K562 (cell line): ENCODE measurements around the gene TPGS1. TPM values are rescaled to one million over a fixed set of nuclear protein-coding genes. Genes with fewer than 3 reads are reported as not detected.

ENCODE experiments used
- ATAC-seq: fragments of 200-7000 bp; cut with Tn5 transposase; 3 replicates; pipeline ENCODE4 v1.9.1; 2020; ENCODE audit warnings: moderate library complexity
- BruUV-seq: library from RNA; stranded (reverse); fragments of 400-500 nt; replicated peaks from 2 replicates; lab custom pipeline; 2021; lab: Mats Ljungman, UMichigan
- CTCF ChIA-PET: fragments of 300-600 bp; formaldehyde crosslinking; extraction: SDS; loops from one replicate; lab custom pipeline; 2021; ENCODE audit warnings: low intra/inter-chr PET ratio; lab: Yijun Ruan, JAX
- POLR2A ChIA-PET: fragments of 300-600, 350-650 bp; sonication (Branson Sonifier 250); formaldehyde crosslinking; extraction: SDS; loops from one replicate; lab custom pipeline; 2021; ENCODE audit warnings: antibody characterized with exemption, inconsistent platforms; lab: Yijun Ruan, JAX
- DNase-seq, 4 experiments: peaks; one replicate each; pipeline versions ENCODE4 v3.0.0 to v3.0.0-alpha.2; 2011 to 2018; ENCODE audit warnings: low spot score in 3 of 4, mixed read lengths in 3 of 4; ENCODE audit errors: extremely low read depth in 1 of 4
- FAIRE-seq: peaks from 2 replicates; lab custom pipeline; 2011; peaks lifted over from hg19 to GRCh38; lab: Jason Lieb, UNC
- H2AFZ ChIP-seq: 2 replicates; pipeline ENCODE4 v1.6.0; 2011; ENCODE audit warnings: low read depth, low read length, control low read depth, inconsistent platforms
- H3K27ac ChIP-seq: fragments of 200-600 bp; 3 replicates; pipeline ENCODE4 v1.8.0; 2011; ENCODE audit warnings: low read depth, mild to moderate bottlenecking, control low read depth, inconsistent platforms, low read length, moderate library complexity, mixed read lengths; ENCODE audit errors: extremely low read depth
- H3K27me3 ChIP-seq, 2 experiments: fragments of 300-600 bp in 1 of 2; 2 replicates in 1 of 2; 3 replicates in 1 of 2; pipeline versions ENCODE4 v1.6.0 to v1.8.0; 2011; ENCODE audit warnings: inconsistent platforms in 2 of 2, low read length in 2 of 2, mild to moderate bottlenecking in 1 of 2, mixed read lengths in 1 of 2, moderate library complexity in 1 of 2; ENCODE audit not compliant: control insufficient read depth in 2 of 2, insufficient read depth in 2 of 2
- H3K36me3 ChIP-seq: fragments of 300-600 bp; 3 replicates; pipeline ENCODE4 v1.8.0; 2011; ENCODE audit warnings: mild to moderate bottlenecking, low read length, inconsistent platforms; ENCODE audit not compliant: control insufficient read depth, insufficient read depth
- H3K4me1 ChIP-seq, 2 experiments: fragments of 200-600 bp in 1 of 2; replicated peaks in 1 of 2; 2 replicates in 1 of 2; 3 replicates in 1 of 2; pipeline versions ENCODE4 v1.5.1 to v1.8.0; 2011; ENCODE audit warnings: inconsistent platforms in 2 of 2, low read length in 2 of 2, mild to moderate bottlenecking in 1 of 2, mixed read lengths in 1 of 2, moderate library complexity in 1 of 2; ENCODE audit not compliant: control insufficient read depth in 2 of 2, insufficient read depth in 2 of 2
- H3K4me2 ChIP-seq: 2 replicates; pipeline ENCODE4 v1.6.1; 2011; ENCODE audit warnings: low read length, control low read depth, inconsistent platforms, mixed read lengths; ENCODE audit not compliant: insufficient read depth
- H3K4me3 ChIP-seq: fragments of 200-600 bp; sonication (generic), shearing (Covaris generic); 2 replicates; pipeline ENCODE4 v1.5.1; 2016; ENCODE audit warnings: control low read depth, inconsistent platforms
- H3K79me2 ChIP-seq: fragments of 200-600 bp; 3 replicates; pipeline ENCODE4 v1.8.0; 2011; ENCODE audit warnings: low read length, inconsistent platforms; ENCODE audit not compliant: control insufficient read depth, insufficient read depth
- H3K9ac ChIP-seq, 2 experiments: 2 replicates each; pipeline versions ENCODE4 v1.6.0 to v1.6.1; 2011; ENCODE audit warnings: low read depth in 2 of 2, low read length in 2 of 2, control low read depth in 1 of 2, inconsistent platforms in 1 of 2, mild to moderate bottlenecking in 1 of 2, mixed read lengths in 1 of 2; ENCODE audit not compliant: insufficient read depth in 1 of 2
- H3K9me1 ChIP-seq: one replicate; pipeline ENCODE4 v1.6.0; 2011; ENCODE audit warnings: inconsistent platforms, mild to moderate bottlenecking, low read length, moderate library complexity; ENCODE audit not compliant: control insufficient read depth, insufficient read depth
- H3K9me3 ChIP-seq: replicated peaks from 2 replicates; pipeline ENCODE4 v1.5.1; 2011; ENCODE audit warnings: low read depth, low read length, inconsistent platforms; ENCODE audit not compliant: control insufficient read depth, insufficient read depth
- H4K20me1 ChIP-seq: replicated peaks from 2 replicates; pipeline ENCODE4 v1.6.1; 2011; ENCODE audit warnings: low read length, inconsistent platforms, mixed read lengths; ENCODE audit not compliant: control insufficient read depth, insufficient read depth
- ESRRA ChIP-seq: fragments of 450-650 bp; IDR thresholded peaks from 2 replicates; pipeline ENCODE4 v1.6.1; 2014; ENCODE audit warnings: low read depth, mild to moderate bottlenecking, moderate library complexity, borderline replicate concordance
- GABPB1 ChIP-seq: sonication (generic); formaldehyde crosslinking; IDR thresholded peaks from 2 replicates; pipeline ENCODE4 v1.8.0; 2022; ENCODE audit warnings: mild to moderate bottlenecking, missing genetic modification reagents
- NR1H2 ChIP-seq: sonication (generic); formaldehyde crosslinking; IDR thresholded peaks from 2 replicates; pipeline ENCODE4 v1.4.0; 2020; ENCODE audit warnings: mild to moderate bottlenecking, missing genetic modification reagents
- RCOR1 ChIP-seq, 2 experiments: IDR thresholded peaks; 2 replicates each; pipeline ENCODE4 v1.6.1; 2012; ENCODE audit warnings: low read depth in 2 of 2, low read length in 2 of 2, borderline replicate concordance in 1 of 2, improper control_type of control experiment in 1 of 2
- SIN3A ChIP-seq, 2 experiments: fragments of 150-350 bp in 1 of 2; IDR thresholded peaks; 2 replicates each; pipeline ENCODE4 v1.6.1; 2011 to 2016; ENCODE audit warnings: borderline replicate concordance in 2 of 2, low read depth in 2 of 2, low read length in 2 of 2, mild to moderate bottlenecking in 2 of 2, moderate library complexity in 2 of 2; ENCODE audit not compliant: control insufficient read depth in 1 of 2
- SMARCC2 ChIP-seq: fragments of 450-650 bp; IDR thresholded peaks from 2 replicates; pipeline ENCODE4 v1.6.1; 2017; ENCODE audit warnings: antibody characterized with exemption, moderate library complexity, mild to moderate bottlenecking, low read depth
- TCF7 ChIP-seq: sonication (generic); IDR thresholded peaks from 2 replicates; pipeline ENCODE4 v1.6.1; 2016; ENCODE audit warnings: antibody characterized with exemption, borderline replicate concordance
- TRIM28 ChIP-seq: fragments of 450-650 bp; IDR thresholded peaks from 2 replicates; pipeline ENCODE4 v1.6.1; 2017
- WHSC1 ChIP-seq: IDR thresholded peaks from one replicate; pipeline ENCODE4 v1.6.1; 2012; ENCODE audit warnings: low read length, control low read depth, inconsistent platforms
- ZNF121 ChIP-seq: sonication (generic); formaldehyde crosslinking; conservative IDR thresholded peaks from 2 replicates; pipeline ENCODE4 v1.8.0; 2022; ENCODE audit warnings: missing genetic modification reagents
- ZNF384 ChIP-seq: IDR thresholded peaks from 2 replicates; pipeline ENCODE4 v1.6.1; 2012; ENCODE audit warnings: low read depth, low read length, improper control_type of control experiment
- WGBS: fragments of 100-300 bp; shearing (Covaris generic); methylation state at CpG from one replicate; pipeline ENCODE4 v1.1.6; 2016; ENCODE audit warnings: low coverage, mixed read lengths; ENCODE audit not compliant: insufficient coverage; ENCODE audit errors: missing lambda C conversion rate; 5-methylcytosine and 5-hydroxymethylcytosine counted together
- in situ Hi-C: fragments of 300-500 bp; cut with MboI; formaldehyde crosslinking; loops from 4 replicates; pipeline ENCODE4 v1.15.0; 2018; ENCODE audit warnings: inconsistent platforms, mixed read lengths
- intact Hi-C: fragments of 100-400 bp; cut with micrococcal nuclease; formaldehyde crosslinking; loops from 2 replicates; pipeline ENCODE4 v1.14.2; 2022
- polyA plus RNA-seq, 8 experiments: library from polyadenylated mRNA; depleted of rRNA in 4 of 8; stranded (reverse) in 5 of 8; unstranded in 3 of 8; fragments of >200 nt; fragmentation: Nextera tagmentation in 2 of 8; fragmentation: Illumina TruSeq in 1 of 8; extraction: Ambion mirVana in 2 of 8; extraction: Trizol in 1 of 8; gene quantifications; 2 replicates each; pipeline versions ENCODE4 v1.2.1 to v1.2.3, GENCODE V29; 2011 to 2014; ENCODE audit warnings: inconsistent platforms in 1 of 8, missing spikeins in 1 of 8
- total RNA-seq, 7 experiments: library from RNA; depleted of rRNA in 6 of 7; stranded (reverse); fragments of >200 nt in 6 of 7; fragmentation: Illumina TruSeq in 2 of 7; extraction: Trizol in 2 of 7; gene quantifications; 2 replicates each; pipeline versions ENCODE4 v1.2.1 to v1.2.3, GENCODE V29; 2011 to 2021; ENCODE audit warnings: low replicate concordance in 1 of 7
- TF ChIP-seq, protein P1 (sequence below), 3 experiments: IDR thresholded peaks in 2 of 3; conservative IDR thresholded peaks in 1 of 3; 2 replicates each; pipeline ENCODE4 v1.5.1; 2011 to 2012; ENCODE audit warnings: low read length in 3 of 3, mild to moderate bottlenecking in 3 of 3, control low read depth in 2 of 3, improper control_type of control experiment in 1 of 3, inconsistent platforms in 1 of 3, low read depth in 1 of 3, mixed read lengths in 1 of 3, moderate library complexity in 1 of 3; ENCODE audit not compliant: insufficient read depth in 2 of 3
- TF ChIP-seq, protein P2 (sequence below), 3 experiments: fragments of 200-800 bp in 1 of 3; fragments of 250-450 bp in 1 of 3; fragments of 450-650 bp in 1 of 3; sonication (Bioruptor Pico) in 1 of 3; sonication (Bioruptor generic) in 1 of 3; formaldehyde crosslinking in 1 of 3; IDR thresholded peaks; 2 replicates each; pipeline versions ENCODE4 v1.6.1 to v1.8.0; 2016 to 2022; ENCODE audit warnings: mild to moderate bottlenecking in 2 of 3, missing genetic modification characterization in 2 of 3, missing compliant biosample characterization in 1 of 3, moderate library complexity in 1 of 3

The TPGS1 gene
- total and polyA plus RNA-seq, 9 of the 15 experiments (the other 6 are each of a cell fraction or from before 2014, with no cell fraction given), result 0.30 to 31.6 (median 1.2) TPM; not detected in 2

DNA sequence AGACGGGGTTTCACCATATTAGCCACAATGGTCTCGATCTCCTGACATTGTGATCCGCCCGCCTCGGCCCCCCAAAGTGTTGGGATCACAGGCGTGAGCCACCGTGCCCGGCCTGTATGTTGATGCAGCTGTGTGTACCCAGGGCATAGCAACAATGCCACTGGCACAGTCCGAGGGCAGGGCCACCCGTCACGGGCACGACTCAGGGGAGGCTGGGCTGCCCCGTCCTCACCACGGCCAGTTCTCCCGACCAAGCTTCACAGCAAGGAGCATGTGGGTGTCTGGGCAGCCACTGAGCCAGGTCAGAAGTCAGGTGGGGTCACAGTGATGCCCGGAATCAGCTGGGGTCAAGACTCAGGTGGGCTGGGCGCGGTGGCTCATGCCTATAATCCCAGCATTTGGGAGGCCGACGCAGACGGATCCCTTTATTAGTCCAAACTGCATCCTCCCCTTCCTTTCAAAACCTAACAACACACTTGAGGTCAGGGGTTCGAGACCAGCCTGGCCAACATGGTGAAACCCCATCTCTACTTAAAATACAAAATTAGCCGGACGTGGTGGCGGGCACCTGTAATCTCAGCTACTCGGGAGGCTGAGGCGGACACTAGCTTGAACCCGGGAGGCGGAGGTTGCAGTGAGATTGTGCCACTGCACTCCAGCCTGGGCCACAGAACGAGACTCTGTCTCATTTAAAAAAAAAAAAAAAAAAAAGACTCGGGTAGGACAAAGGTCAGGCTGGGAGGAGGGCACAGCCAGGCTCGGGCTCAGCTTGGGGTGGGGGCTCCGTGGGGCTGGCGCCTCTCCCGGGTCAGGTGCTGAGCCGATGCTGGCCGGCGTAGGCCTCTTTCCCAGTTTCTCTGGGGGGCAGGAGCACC lies 23.1 kb downstream of the TPGS1 start:
- FAIRE-seq (no peak), ATAC-seq (no peak), DNase-seq (no peak)
- in situ Hi-C loops (no loop called here), intact Hi-C loops (loop anchor here (10.0 kb wide), 1 partner anchor 54 kb away; the partner anchor contains the start of gene HCN2)
- peaks cover 9 to 73% of the 10 kb centered on the region in 2 experiments; a peak in 4 of 5 replicates for H3K4me1 ChIP-seq
- peaks cover 20% of the 10 kb centered on the region; the same call in 1 of the 3 replicates for H3K36me3 ChIP-seq
- POLR2A ChIA-PET, result no interaction called here
- H3K79me2 ChIP-seq, result peaks cover 36% of the 10 kb centered on the region
- H3K9me3 ChIP-seq, result peaks cover 4% of the 10 kb centered on the region
- 77% methylated on average over 26 of the region's 38 CpGs for whole genome bisulfite sequencing
- CTCF ChIA-PET, result no interaction called here
- H3K9ac ChIP-seq, result peak overlapping the region; percentile 77 to 95; a peak in 3 of 4 replicates
- TSS peak; percentile 88 for BruUV-seq
- H3K9me1 ChIP-seq, result peaks cover 6% of the 10 kb centered on the region
- H4K20me1 ChIP-seq, result peaks cover 16% of the 10 kb centered on the region
- no peaks in the 10 kb centered on the region for H3K27me3 ChIP-seq
- H3K4me2 ChIP-seq, result peak overlapping the region; percentile 86
- peak overlapping the region; percentile 90 for H3K27ac ChIP-seq
- peak overlapping the region; percentile 97 for H3K4me3 ChIP-seq
- H2AFZ ChIP-seq, result peak overlapping the region; percentile 97
- TF ChIP-seq ESRRA, result no peak
- TF ChIP-seq TCF7, result no peak
- TF ChIP-seq WHSC1, result no peak
- no peak for TF ChIP-seq GABPB1 (CRISPR knock-in tag)
- TF ChIP-seq, protein P1, sequence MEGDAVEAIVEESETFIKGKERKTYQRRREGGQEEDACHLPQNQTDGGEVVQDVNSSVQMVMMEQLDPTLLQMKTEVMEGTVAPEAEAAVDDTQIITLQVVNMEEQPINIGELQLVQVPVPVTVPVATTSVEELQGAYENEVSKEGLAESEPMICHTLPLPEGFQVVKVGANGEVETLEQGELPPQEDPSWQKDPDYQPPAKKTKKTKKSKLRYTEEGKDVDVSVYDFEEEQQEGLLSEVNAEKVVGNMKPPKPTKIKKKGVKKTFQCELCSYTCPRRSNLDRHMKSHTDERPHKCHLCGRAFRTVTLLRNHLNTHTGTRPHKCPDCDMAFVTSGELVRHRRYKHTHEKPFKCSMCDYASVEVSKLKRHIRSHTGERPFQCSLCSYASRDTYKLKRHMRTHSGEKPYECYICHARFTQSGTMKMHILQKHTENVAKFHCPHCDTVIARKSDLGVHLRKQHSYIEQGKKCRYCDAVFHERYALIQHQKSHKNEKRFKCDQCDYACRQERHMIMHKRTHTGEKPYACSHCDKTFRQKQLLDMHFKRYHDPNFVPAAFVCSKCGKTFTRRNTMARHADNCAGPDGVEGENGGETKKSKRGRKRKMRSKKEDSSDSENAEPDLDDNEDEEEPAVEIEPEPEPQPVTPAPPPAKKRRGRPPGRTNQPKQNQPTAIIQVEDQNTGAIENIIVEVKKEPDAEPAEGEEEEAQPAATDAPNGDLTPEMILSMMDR (IDR thresholded peaks at IDR 0.05 in 2 of 3, conservative IDR thresholded peaks at IDR 0.05 in 1 of 3; ENCODE audit: insufficient read depth in 2 of 3, low read depth in 1 of 3, low read length in 3 of 3), result no peak
- TF ChIP-seq TRIM28, result no peak
- 0 out of 2 replicates have a peak, but pooled peaks have one; percentile 29 for TF ChIP-seq ZNF384
- TF ChIP-seq ZNF121 (CRISPR knock-in tag), result peak; percentile 6
- no peak for TF ChIP-seq RCOR1 (IDR thresholded peaks at IDR 0.05; ENCODE audit: borderline replicate concordance in 1 of 2, low read depth in 2 of 2, low read length in 2 of 2)
- TF ChIP-seq, protein P2, sequence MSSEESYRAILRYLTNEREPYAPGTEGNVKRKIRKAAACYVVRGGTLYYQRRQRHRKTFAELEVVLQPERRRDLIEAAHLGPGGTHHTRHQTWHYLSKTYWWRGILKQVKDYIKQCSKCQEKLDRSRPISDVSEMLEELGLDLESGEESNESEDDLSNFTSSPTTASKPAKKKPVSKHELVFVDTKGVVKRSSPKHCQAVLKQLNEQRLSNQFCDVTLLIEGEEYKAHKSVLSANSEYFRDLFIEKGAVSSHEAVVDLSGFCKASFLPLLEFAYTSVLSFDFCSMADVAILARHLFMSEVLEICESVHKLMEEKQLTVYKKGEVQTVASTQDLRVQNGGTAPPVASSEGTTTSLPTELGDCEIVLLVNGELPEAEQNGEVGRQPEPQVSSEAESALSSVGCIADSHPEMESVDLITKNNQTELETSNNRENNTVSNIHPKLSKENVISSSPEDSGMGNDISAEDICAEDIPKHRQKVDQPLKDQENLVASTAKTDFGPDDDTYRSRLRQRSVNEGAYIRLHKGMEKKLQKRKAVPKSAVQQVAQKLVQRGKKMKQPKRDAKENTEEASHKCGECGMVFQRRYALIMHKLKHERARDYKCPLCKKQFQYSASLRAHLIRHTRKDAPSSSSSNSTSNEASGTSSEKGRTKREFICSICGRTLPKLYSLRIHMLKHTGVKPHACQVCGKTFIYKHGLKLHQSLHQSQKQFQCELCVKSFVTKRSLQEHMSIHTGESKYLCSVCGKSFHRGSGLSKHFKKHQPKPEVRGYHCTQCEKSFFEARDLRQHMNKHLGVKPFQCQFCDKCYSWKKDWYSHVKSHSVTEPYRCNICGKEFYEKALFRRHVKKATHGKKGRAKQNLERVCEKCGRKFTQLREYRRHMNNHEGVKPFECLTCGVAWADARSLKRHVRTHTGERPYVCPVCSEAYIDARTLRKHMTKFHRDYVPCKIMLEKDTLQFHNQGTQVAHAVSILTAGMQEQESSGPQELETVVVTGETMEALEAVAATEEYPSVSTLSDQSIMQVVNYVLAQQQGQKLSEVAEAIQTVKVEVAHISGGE (CRISPR knock-in tag; IDR thresholded peaks at IDR 0.05), result 0 out of 6 replicates have a peak, but pooled peaks of 1 of the 3 experiments have one; percentile 16
- no peak for TF ChIP-seq SIN3A (IDR thresholded peaks at IDR 0.05; ENCODE audit: borderline replicate concordance in 2 of 2, control insufficient read depth in 1 of 2, low read depth in 2 of 2, low read length in 2 of 2)
- TF ChIP-seq NR1H2 (CRISPR knock-in tag), result no peak
- no peak for TF ChIP-seq SMARCC2
